BJ (cell line): ENCODE measurements around the gene CAPN15. TPM values are rescaled to one million over a fixed set of nuclear protein-coding genes. Genes with fewer than 3 reads are reported as not detected.

ENCODE experiments used
- CTCF ChIA-PET: fragments of 350-600 bp; formaldehyde crosslinking; extraction: SDS; loops from one replicate; lab custom pipeline; 2021; ENCODE audit warnings: antibody characterized with exemption, inconsistent platforms; lab: Yijun Ruan, JAX
- POLR2A ChIA-PET: fragments of 300-600 bp; sonication (Branson Sonifier 250); formaldehyde crosslinking; extraction: SDS; loops from one replicate; lab custom pipeline; 2021; ENCODE audit warnings: antibody characterized with exemption; lab: Charles Lee
- DNase-seq: peaks from one replicate; pipeline ENCODE4 v3.0.0-alpha.2; 2011; ENCODE audit warnings: low read depth
- H3K27me3 ChIP-seq: 2 replicates; pipeline ENCODE4 v1.6.0; 2011; ENCODE audit warnings: low read length; ENCODE audit not compliant: control insufficient read depth, insufficient read depth
- H3K36me3 ChIP-seq: 2 replicates; pipeline ENCODE4 v1.5.1; 2011; ENCODE audit warnings: low read length; ENCODE audit not compliant: control insufficient read depth, insufficient read depth
- H3K4me3 ChIP-seq: 2 replicates; pipeline ENCODE4 v1.5.1; 2011; ENCODE audit warnings: low read depth, mild to moderate bottlenecking, control low read depth, low read length
- polyA plus RNA-seq: library from polyadenylated mRNA; depleted of rRNA; stranded (reverse); fragments of >200 nt; gene quantifications from 2 replicates; pipeline ENCODE4 v1.2.3, GENCODE V29; 2011
- TF ChIP-seq, protein P1 (sequence below): IDR thresholded peaks from 2 replicates; pipeline ENCODE4 v1.5.1; 2011; ENCODE audit warnings: low read depth, mild to moderate bottlenecking, control low read depth, inconsistent platforms, low read length, moderate library complexity; ENCODE audit not compliant: insufficient read depth

Gene CAPN15
- polyA plus RNA-seq, 1 experiment = 12.9 TPM

DNA sequence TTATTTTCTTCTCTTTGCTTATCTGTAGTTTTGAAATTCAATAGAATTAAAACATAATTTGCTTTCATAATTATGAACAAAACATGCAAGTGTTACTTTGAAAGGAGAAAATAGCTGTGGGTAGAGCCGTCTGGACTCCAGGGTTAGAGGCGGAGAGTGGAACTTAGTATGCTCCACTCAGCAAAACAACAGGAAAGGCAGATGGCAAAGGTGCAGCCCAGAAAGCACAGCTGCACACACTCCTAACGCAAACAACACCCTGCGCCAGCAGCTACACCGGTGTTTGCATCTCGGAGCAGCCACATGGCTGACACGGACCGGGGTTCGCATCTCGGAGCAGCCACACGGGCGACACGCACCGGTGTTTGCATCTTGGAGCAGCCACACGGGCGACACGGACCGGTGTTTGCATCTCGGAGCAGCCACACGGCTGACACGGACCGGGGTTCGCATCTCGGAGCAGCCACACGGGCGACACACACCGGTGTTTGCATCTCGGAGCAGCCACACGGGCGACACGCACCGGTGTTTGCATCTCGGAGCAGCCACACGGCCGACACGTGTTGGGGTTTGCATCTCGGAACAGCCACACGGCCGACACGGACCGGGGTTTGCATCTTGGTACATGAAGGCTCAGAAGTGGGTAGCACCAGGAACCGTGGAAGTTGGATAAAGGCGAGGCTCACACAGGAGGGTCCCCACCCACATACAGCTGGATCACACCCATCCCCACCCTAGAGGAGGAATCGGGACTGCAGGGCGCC is 12.2 kb upstream of the CAPN15 start:
- no peak for DNase-seq
- POLR2A ChIA-PET = no interaction called here
- CTCF ChIA-PET = no interaction called here
- no peaks in the 10 kb centered on the region for H3K27me3 ChIP-seq
- H3K36me3 ChIP-seq = peaks cover 24% of the 10 kb centered on the region
- H3K4me3 ChIP-seq = no peak overlapping the region
- TF ChIP-seq, protein P1, sequence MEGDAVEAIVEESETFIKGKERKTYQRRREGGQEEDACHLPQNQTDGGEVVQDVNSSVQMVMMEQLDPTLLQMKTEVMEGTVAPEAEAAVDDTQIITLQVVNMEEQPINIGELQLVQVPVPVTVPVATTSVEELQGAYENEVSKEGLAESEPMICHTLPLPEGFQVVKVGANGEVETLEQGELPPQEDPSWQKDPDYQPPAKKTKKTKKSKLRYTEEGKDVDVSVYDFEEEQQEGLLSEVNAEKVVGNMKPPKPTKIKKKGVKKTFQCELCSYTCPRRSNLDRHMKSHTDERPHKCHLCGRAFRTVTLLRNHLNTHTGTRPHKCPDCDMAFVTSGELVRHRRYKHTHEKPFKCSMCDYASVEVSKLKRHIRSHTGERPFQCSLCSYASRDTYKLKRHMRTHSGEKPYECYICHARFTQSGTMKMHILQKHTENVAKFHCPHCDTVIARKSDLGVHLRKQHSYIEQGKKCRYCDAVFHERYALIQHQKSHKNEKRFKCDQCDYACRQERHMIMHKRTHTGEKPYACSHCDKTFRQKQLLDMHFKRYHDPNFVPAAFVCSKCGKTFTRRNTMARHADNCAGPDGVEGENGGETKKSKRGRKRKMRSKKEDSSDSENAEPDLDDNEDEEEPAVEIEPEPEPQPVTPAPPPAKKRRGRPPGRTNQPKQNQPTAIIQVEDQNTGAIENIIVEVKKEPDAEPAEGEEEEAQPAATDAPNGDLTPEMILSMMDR = no peak

DNA sequence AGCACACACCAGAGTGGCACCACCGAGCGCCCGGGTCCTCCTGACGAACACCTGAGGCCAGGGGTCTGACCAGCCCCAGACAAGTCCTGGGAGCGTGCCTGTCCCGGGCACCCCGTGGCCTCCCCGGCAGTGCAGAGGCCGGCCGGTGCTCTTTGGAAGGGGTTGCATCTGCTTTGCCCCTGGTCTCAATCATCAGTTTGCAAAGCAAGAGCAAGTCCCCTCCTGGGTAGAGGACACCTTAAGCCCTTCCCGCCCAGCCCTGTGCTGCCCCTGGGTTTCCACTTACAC is 11.6 kb upstream of the CAPN15 start:
- TF ChIP-seq, protein P1 = no peak
- DNase-seq = no peak
- no peaks in the 10 kb centered on the region for H3K27me3 ChIP-seq
- ChIA-PET POLR2A (no interaction called here), CTCF (interaction anchor here (0.9 kb wide), 1 partner anchor 114 kb away, joined by 3 read pairs; the partner anchor contains the start of gene DECR2)
- peaks cover 28% of the 10 kb centered on the region for H3K36me3 ChIP-seq
- H3K4me3 ChIP-seq = no peak overlapping the region

DNA sequence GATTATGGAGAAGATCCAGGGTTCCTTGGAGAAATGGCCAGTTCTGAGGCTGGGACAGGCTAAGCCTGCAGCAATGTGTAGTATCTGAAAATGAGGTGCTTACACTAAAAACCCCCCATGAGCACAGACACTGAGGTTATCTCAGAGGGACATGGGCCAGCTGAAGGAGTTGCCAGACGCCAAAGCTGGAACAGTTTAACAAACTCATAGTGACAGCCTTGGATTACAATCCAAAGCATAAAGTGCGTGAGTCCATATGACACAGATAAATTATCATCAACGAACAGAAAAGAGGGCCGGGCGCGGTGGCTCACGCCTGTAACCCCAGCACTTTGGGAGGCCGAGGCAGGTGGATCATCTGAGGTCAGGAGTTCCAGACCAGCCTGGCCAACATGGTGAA is 11.2 kb upstream of the CAPN15 start:
- TF ChIP-seq, protein P1 = no peak
- no peaks in the 10 kb centered on the region for H3K27me3 ChIP-seq
- H3K36me3 ChIP-seq = peaks cover 30% of the 10 kb centered on the region
- H3K4me3 ChIP-seq = no peak overlapping the region
- no peak for DNase-seq
- ChIA-PET POLR2A (no interaction called here), CTCF (interaction anchor here (0.9 kb wide), 1 partner anchor 115 kb away, joined by 3 read pairs; the partner anchor contains the start of gene DECR2)

DNA sequence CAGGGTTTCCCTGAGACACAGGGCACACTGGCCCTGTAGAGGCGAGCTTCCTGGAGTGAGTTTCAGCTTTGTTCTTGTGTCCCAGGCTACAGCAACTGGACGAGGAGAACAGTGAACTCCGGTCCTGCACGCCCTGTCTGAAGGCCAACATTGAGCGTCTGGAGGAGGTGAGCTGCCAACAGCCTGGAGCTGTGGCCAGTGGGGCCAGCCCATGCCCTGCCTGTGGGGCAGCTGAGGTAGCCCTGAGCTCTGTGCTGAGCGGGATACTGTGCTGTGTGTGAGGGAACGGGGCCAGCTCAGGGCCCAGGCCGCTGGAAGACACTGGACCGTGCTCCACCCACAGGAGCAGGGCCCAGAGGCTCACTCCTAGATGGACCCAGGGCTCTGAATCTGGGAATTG is 8.7 kb upstream of the CAPN15 start:
- H3K27me3 ChIP-seq = no peaks in the 10 kb centered on the region
- CTCF ChIA-PET = no interaction called here
- POLR2A ChIA-PET = interaction anchor here (0.6 kb wide), 1 partner anchor 255 kb away, joined by 3 read pairs; no protein-coding TSS in a partner anchor
- no peak overlapping the region for H3K4me3 ChIP-seq
- peaks cover 32% of the 10 kb centered on the region for H3K36me3 ChIP-seq
- TF ChIP-seq, protein P1 = no peak
- no peak for DNase-seq

DNA sequence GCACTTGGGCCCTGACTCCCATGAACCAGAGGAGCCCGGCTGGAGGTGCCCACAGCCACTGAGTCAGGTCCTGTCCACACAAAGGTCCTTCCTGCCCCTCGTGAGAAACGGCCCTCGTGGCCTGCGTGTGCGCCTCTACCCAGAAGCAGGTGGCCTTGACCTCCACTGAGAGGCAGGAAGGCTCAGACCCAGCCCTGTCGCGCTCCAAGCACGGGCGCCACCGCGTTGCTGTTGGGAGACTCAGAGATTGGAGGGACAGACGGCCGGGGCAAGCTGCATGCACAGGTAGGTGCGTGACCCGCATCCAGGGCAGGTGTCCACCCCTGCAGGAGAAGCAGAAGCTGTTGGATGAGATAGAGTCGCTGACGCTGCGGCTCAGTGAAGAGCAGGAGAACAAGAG is 8.1 kb upstream of the CAPN15 start:
- ChIA-PET POLR2A (no interaction called here), CTCF (interaction anchor here (0.9 kb wide), 1 partner anchor 18 kb away, joined by 4 read pairs; no protein-coding TSS in a partner anchor)
- Histone ChIP-seq H3K27me3 (no peaks in the 10 kb centered on the region), H3K4me3 (no peak overlapping the region), H3K36me3 (peaks cover 32% of the 10 kb centered on the region)
- DNase-seq = no peak
- TF ChIP-seq, protein P1 = no peak
